HepG2 (cell line): Measurements from ENCODE around the gene TRIM49D1. TPM values are rescaled to one million over a fixed set of nuclear protein-coding genes. Genes with fewer than 3 reads are reported as not detected.
"Not testable (repeated sequence)": the region's sequence is repeated elsewhere in the genome, so short reads cannot be mapped to it uniquely, and the experiment has no call there.

ENCODE experiments used
- ATAC-seq: fragments of 200-7000 bp; cut with Tn5 transposase; 3 replicates; pipeline ENCODE4 v1.9.1; 2020; ENCODE audit warnings: mild to moderate bottlenecking, moderate library complexity
- BruUV-seq: library from RNA; stranded (reverse); fragments of 400-500 nt; replicated peaks from 2 replicates; lab custom pipeline; 2021; lab: Mats Ljungman, UMichigan
- CTCF ChIA-PET: fragments of 300-600 bp; formaldehyde crosslinking; extraction: SDS; loops from one replicate; lab custom pipeline; 2021; ENCODE audit warnings: low total read pairs, inconsistent platforms, low intra/inter-chr PET ratio; lab: Yijun Ruan, JAX
- POLR2A ChIA-PET: fragments of 350-600 bp; sonication (Branson Sonifier 250); formaldehyde crosslinking; loops from one replicate; lab custom pipeline; 2020; ENCODE audit warnings: antibody characterized with exemption, inconsistent platforms; lab: Yijun Ruan, JAX
- DNase-seq: peaks from one replicate; pipeline ENCODE4 v3.0.0-alpha.2; 2015; ENCODE audit warnings: low spot score
- FAIRE-seq: peaks from 3 replicates; lab custom pipeline; 2011; peaks lifted over from hg19 to GRCh38; lab: Jason Lieb, UNC
- H2AFZ ChIP-seq: one replicate; pipeline ENCODE4 v1.6.1; 2011; ENCODE audit warnings: low read length, inconsistent platforms
- H3K27ac ChIP-seq: fragments of 300-600 bp; 3 replicates; pipeline ENCODE4 v1.8.0; 2011; ENCODE audit warnings: mixed run types, mild to moderate bottlenecking, mixed read lengths, low read length, inconsistent platforms; ENCODE audit not compliant: insufficient read depth; ENCODE audit errors: extremely low read length
- H3K27me3 ChIP-seq, 2 experiments: fragments of 200-600 bp in 1 of 2; 2 replicates in 1 of 2; 3 replicates in 1 of 2; pipeline versions ENCODE4 v1.6.0 to v1.8.0; 2011; ENCODE audit warnings: low read length in 2 of 2, mild to moderate bottlenecking in 2 of 2, moderate library complexity in 2 of 2, inconsistent platforms in 1 of 2; ENCODE audit not compliant: insufficient read depth in 2 of 2, control insufficient read depth in 1 of 2
- H3K36me3 ChIP-seq, 2 experiments: fragments of 200-600 bp in 1 of 2; replicated peaks in 1 of 2; 2 replicates in 1 of 2; 3 replicates in 1 of 2; pipeline versions ENCODE4 v1.5.1 to v1.8.0; 2011; ENCODE audit warnings: low read length in 2 of 2, inconsistent platforms in 1 of 2; ENCODE audit not compliant: insufficient read depth in 2 of 2, control insufficient read depth in 1 of 2
- H3K4me1 ChIP-seq: 2 replicates; pipeline ENCODE4 v1.5.1; 2012; ENCODE audit warnings: low read length, inconsistent platforms; ENCODE audit not compliant: insufficient read depth
- H3K4me2 ChIP-seq: 2 replicates; pipeline ENCODE4 v1.6.0; 2011; ENCODE audit warnings: low read depth, low read length, inconsistent platforms
- H3K4me3 ChIP-seq, 3 experiments: fragments of 200-600 bp in 1 of 3; sonication (generic), shearing (Covaris generic) in 1 of 3; replicated peaks in 1 of 3; 2 replicates each; pipeline ENCODE4 v1.5.1; 2011 to 2016; ENCODE audit warnings: low read length in 3 of 3, inconsistent platforms in 2 of 3, low read depth in 2 of 3, mild to moderate bottlenecking in 2 of 3, control low read depth in 1 of 3, mixed read lengths in 1 of 3; ENCODE audit not compliant: insufficient read depth in 1 of 3
- H3K79me2 ChIP-seq: one replicate; pipeline ENCODE4 v1.6.1; 2011; ENCODE audit warnings: low read length, inconsistent platforms; ENCODE audit not compliant: insufficient read depth
- H3K9ac ChIP-seq: 2 replicates; pipeline ENCODE4 v1.6.0; 2011; ENCODE audit warnings: mild to moderate bottlenecking, low read depth, low read length, inconsistent platforms; ENCODE audit not compliant: insufficient read depth
- H3K9me3 ChIP-seq: 2 replicates; pipeline ENCODE4 v1.5.1; 2012; ENCODE audit warnings: mild to moderate bottlenecking, low read length
- H4K20me1 ChIP-seq: 2 replicates; pipeline ENCODE4 v1.6.0; 2011; ENCODE audit warnings: inconsistent platforms, mild to moderate bottlenecking, low read length, moderate library complexity; ENCODE audit not compliant: insufficient read depth
- WGBS: methylation state at CpG from one replicate; pipeline ENCODE4 v1.1.6; 2017; ENCODE audit warnings: low lambda C conversion rate; 5-methylcytosine and 5-hydroxymethylcytosine counted together
- in situ Hi-C: cut with HindIII; loops from 2 replicates; pipeline ENCODE4 v1.10.0; 2017; ENCODE audit warnings: low pct_unique_long_range_greater_than_20kb; ENCODE audit not compliant: extremely low pct_ligation_motif_present
- intact Hi-C: fragments of 100-400 bp; cut with micrococcal nuclease; formaldehyde crosslinking; loops from one replicate; pipeline ENCODE4 v1.10.0; 2022; ENCODE audit not compliant: unreplicated experiment
- polyA plus RNA-seq, 8 experiments: library from polyadenylated mRNA; depleted of rRNA in 3 of 8; stranded (reverse) in 7 of 8; unstranded in 1 of 8; fragments of >200 nt; fragmentation: Illumina TruSeq in 4 of 8; extraction: Trizol in 4 of 8; gene quantifications; 2 replicates each; pipeline versions ENCODE4 v1.2.1 to v1.2.3, GENCODE V29; 2011 to 2016; ENCODE audit warnings: low read depth in 4 of 8, missing spikeins in 1 of 8, mixed read lengths in 1 of 8; ENCODE audit not compliant: insufficient read depth in 1 of 8
- total RNA-seq, 5 experiments: library from RNA; depleted of rRNA; stranded (reverse); fragments of >200 nt; fragmentation: Illumina TruSeq; extraction: Trizol; gene quantifications; 2 replicates each; pipeline ENCODE4 v1.2.3, GENCODE V29; 2016; ENCODE audit warnings: low read depth in 1 of 5

TRIM49D1 gene
- total and polyA plus RNA-seq, 2 of the 13 experiments (the other 11 are each of a cell fraction or from before 2014, with no cell fraction given), result not detected

GRCh38 chr11:89900809-89901208 is 21.2 kb downstream of the TRIM49D1 start:
- BruUV-seq, H3K27ac ChIP-seq, POLR2A ChIA-PET, DNase-seq, H3K27me3 ChIP-seq, H3K4me2 ChIP-seq, H2AFZ ChIP-seq, FAIRE-seq, H3K79me2 ChIP-seq, H3K36me3 ChIP-seq, H3K9ac ChIP-seq, H3K4me1 ChIP-seq, intact Hi-C loops, H4K20me1 ChIP-seq, H3K9me3 ChIP-seq, H3K4me3 ChIP-seq, in situ Hi-C loops, CTCF ChIA-PET: not testable (repeated sequence)
- peak; percentile 46 for ATAC-seq
- no CpG with 5 or more reads among the region's 14 CpGs for whole genome bisulfite sequencing

DNA sequence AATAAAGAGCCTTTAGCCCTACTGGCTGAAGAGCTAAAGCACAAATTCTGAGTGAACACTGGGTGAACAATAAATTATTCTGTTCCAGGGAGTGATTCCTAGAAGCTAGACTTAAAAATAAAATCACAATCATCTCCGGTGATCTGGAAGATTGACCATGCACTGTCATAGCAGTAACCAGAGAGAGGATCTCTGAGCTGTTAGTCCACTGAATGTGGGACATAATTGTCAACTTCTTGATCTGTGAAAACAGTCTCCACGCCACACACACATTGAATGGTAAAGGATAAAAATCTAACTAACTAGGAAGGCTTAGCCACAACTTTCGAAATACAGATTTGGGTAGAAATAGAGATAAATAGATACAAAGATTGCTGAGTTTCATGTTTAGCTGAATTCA is 28.8 kb downstream of the TRIM49D1 start:
- H3K27ac ChIP-seq, DNase-seq, intact Hi-C loops, H2AFZ ChIP-seq, H3K9me3 ChIP-seq, H3K27me3 ChIP-seq, H3K4me2 ChIP-seq, H3K4me3 ChIP-seq, ATAC-seq, in situ Hi-C loops, FAIRE-seq, BruUV-seq, H3K4me1 ChIP-seq, POLR2A ChIA-PET, H3K36me3 ChIP-seq, H3K79me2 ChIP-seq, H4K20me1 ChIP-seq, CTCF ChIA-PET, H3K9ac ChIP-seq: not testable (repeated sequence)
- 2% methylated on average over 3 of the region's 3 CpGs for WGBS

DNA sequence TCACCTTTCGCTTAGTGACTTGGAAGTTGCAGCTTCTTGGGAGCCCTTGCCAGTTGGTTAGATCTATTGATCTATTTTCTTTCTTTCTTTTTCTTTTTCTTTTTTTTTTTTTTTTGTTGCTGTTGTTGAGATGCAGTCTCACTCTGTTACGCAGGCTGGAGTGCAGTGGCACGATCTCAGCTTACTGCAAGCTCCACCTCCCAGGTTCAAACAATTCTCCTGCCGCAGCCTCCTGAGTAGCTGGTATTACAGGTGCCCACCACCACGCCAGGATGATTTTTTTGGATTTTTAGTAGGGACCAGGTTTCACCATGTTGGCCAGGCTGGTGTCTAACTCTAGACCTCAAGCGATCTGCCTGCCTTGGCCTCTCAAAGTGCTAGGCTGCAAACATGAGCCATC is 44.5 kb downstream of the TRIM49D1 start:
- H3K9me3 ChIP-seq, H4K20me1 ChIP-seq, ATAC-seq, CTCF ChIA-PET, H3K4me1 ChIP-seq, H3K9ac ChIP-seq, H2AFZ ChIP-seq, DNase-seq, in situ Hi-C loops, BruUV-seq, POLR2A ChIA-PET, H3K36me3 ChIP-seq, H3K79me2 ChIP-seq, H3K27ac ChIP-seq, H3K4me3 ChIP-seq, H3K27me3 ChIP-seq, H3K4me2 ChIP-seq, FAIRE-seq, intact Hi-C loops: not testable (repeated sequence)
- WGBS, result 55% methylated on average over 6 of the region's 6 CpGs

DNA sequence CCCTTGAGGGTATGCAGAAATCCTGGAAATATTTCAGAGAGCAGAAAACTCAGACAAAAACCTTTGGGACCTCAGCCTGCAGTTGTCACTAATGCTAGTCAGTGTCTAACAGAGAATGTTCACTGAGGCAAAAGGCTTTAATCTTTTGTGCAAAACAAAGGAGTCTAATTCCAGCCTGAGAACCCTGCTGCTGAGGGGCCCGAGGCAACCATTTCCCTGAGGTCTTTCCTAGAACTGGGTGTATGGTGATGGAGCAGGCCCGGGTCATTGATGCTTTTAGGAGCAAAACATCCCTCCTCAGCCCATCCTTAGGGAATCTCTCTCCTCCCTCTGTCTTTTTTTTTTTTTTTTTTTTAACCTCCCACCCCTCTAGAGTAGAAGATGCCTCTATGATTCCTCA is 49.5 kb downstream of the TRIM49D1 start:
- CTCF ChIA-PET, H3K4me1 ChIP-seq, in situ Hi-C loops, H3K27ac ChIP-seq, H3K4me2 ChIP-seq, BruUV-seq, H2AFZ ChIP-seq, DNase-seq, FAIRE-seq, H3K27me3 ChIP-seq, H3K4me3 ChIP-seq, ATAC-seq, H4K20me1 ChIP-seq, POLR2A ChIA-PET, H3K79me2 ChIP-seq, intact Hi-C loops, H3K36me3 ChIP-seq, H3K9ac ChIP-seq, H3K9me3 ChIP-seq: not testable (repeated sequence)
- WGBS, result 2% methylated on average over 2 of the region's 2 CpGs
